GM18870 (cell line): ENCODE measurements around the gene IPO11.
A peak's percentile ranks its signal among the peaks of the same experiment; 100 is the strongest.
"Not testable (repeated sequence)": the region's sequence is repeated elsewhere in the genome, so short reads cannot be mapped to it uniquely, and the experiment has no call there.

ENCODE experiments used
- ATAC-seq: cut with Tn5 transposase; IDR thresholded peaks from one replicate; pipeline ENCODE4 v1.9.1; 2021; ENCODE audit warnings: moderate library complexity; ENCODE audit not compliant: unreplicated experiment

The IPO11 gene

GRCh38 chr5:62448528-62448927 is 36.0 kb downstream of the IPO11 start:
- ATAC-seq = no peak

- ATAC-seq = no peak
These were observed 37.7 kb downstream of the IPO11 start for GRCh38 chr5:62450259-62450658.

- no peak for ATAC-seq
These were observed 44.5 kb downstream of the IPO11 start for GRCh38 chr5:62457071-62457470.

GRCh38 chr5:62460578-62460983 is 48.0 kb downstream of the IPO11 start:
- peak; percentile 94 for ATAC-seq

GRCh38 chr5:62461561-62461960 is 49.0 kb downstream of the IPO11 start:
- no peak for ATAC-seq

GRCh38 chr5:62465985-62466925 is 53.7 kb downstream of the IPO11 start:
- no peak for ATAC-seq

- ATAC-seq = no peak
These were observed 60.6 kb downstream of the IPO11 start for GRCh38 chr5:62473209-62473608.

- no peak for ATAC-seq
These were observed 62.5 kb downstream of the IPO11 start for GRCh38 chr5:62475072-62475471.

- ATAC-seq = no peak
These were observed 65.2 kb downstream of the IPO11 start for GRCh38 chr5:62477801-62478200.

GRCh38 chr5:62483556-62483955 is 71.0 kb downstream of the IPO11 start:
- ATAC-seq = no peak

GRCh38 chr5:62486672-62487071 is 74.1 kb downstream of the IPO11 start:
- no peak for ATAC-seq

- no peak for ATAC-seq
These were observed 76.0 kb downstream of the IPO11 start for GRCh38 chr5:62488531-62488930.

GRCh38 chr5:62489471-62489870 is 76.9 kb downstream of the IPO11 start:
- no peak for ATAC-seq

GRCh38 chr5:62494772-62495171 is 82.2 kb downstream of the IPO11 start:
- no peak for ATAC-seq

GRCh38 chr5:62496876-62497275 is 84.3 kb downstream of the IPO11 start:
- ATAC-seq = no peak

GRCh38 chr5:62498961-62499360 is 86.4 kb downstream of the IPO11 start:
- no peak for ATAC-seq

- ATAC-seq = no peak
These were observed 87.2 kb downstream of the IPO11 start for GRCh38 chr5:62499756-62500155.

GRCh38 chr5:62502456-62503101 is 90.0 kb downstream of the IPO11 start:
- no peak for ATAC-seq

GRCh38 chr5:62504129-62504528 is 91.6 kb downstream of the IPO11 start:
- no peak for ATAC-seq

GRCh38 chr5:62506659-62507460 is 94.3 kb downstream of the IPO11 start:
- ATAC-seq = no peak

- not testable (repeated sequence) for ATAC-seq
These were observed 96.2 kb downstream of the IPO11 start for GRCh38 chr5:62508760-62509159.
